HFFc6 (cell line): Measurements from ENCODE around the gene MKLN1. TPM values are rescaled to one million over a fixed set of nuclear protein-coding genes. Genes with fewer than 3 reads are reported as not detected.

Experiments used
- DNase-seq: peaks from one replicate; pipeline ENCODE4 v3.0.0-alpha.2; 2018
- H3K27ac Mint-ChIP-seq: 2 replicates; pipeline ENCODE4 v1.8.0; 2020; ENCODE audit warnings: mild to moderate bottlenecking, mixed read lengths
- H3K27me3 Mint-ChIP-seq: 2 replicates; pipeline ENCODE4 v1.8.0; 2021; ENCODE audit warnings: mild to moderate bottlenecking, moderate library complexity, mixed read lengths; ENCODE audit not compliant: insufficient read depth
- H3K36me3 Mint-ChIP-seq: 2 replicates; pipeline ENCODE4 v1.8.0; 2021; ENCODE audit warnings: low read depth, mixed read lengths
- H3K4me1 Mint-ChIP-seq: 2 replicates; pipeline ENCODE4 v1.8.0; 2020; ENCODE audit warnings: low read depth, mixed read lengths
- H3K4me3 Mint-ChIP-seq: 2 replicates; pipeline ENCODE4 v1.8.0; 2020; ENCODE audit warnings: mild to moderate bottlenecking, moderate library complexity, mixed read lengths
- H3K9me3 Mint-ChIP-seq: 2 replicates; pipeline ENCODE4 v1.8.0; 2020; ENCODE audit warnings: mild to moderate bottlenecking, mixed read lengths
- CTCF ChIP-seq: fragments of 200-600 bp; sonication (generic); IDR thresholded peaks from 2 replicates; pipeline ENCODE4 v1.5.0; 2021; ENCODE audit warnings: antibody characterized with exemption, mild to moderate bottlenecking
- total RNA-seq, 6 experiments: library from RNA; stranded (reverse); fragmentation: NEBNext Ultra II Directional; extraction: Animal tissue kit (Norgen Biotek cat#: 25700); gene quantifications; 2 replicates in 1 of 6; 3 replicates in 5 of 6; pipeline ENCODE4 v1.2.3, GENCODE V29; 2021

MKLN1 gene
- total RNA-seq, 6 experiments from 2014 or later, result 31.9 to 44.7 (median 38.6) TPM

- Mint-ChIP-seq H3K4me3 (no peak overlapping the region), H3K36me3 (peaks cover 48% of the 10 kb centered on the region), H3K27ac (no peak overlapping the region; the same call in 1 of the 2 replicates), H3K27me3 (no peaks in the 10 kb centered on the region), H3K4me1 (peaks cover 7% of the 10 kb centered on the region), H3K9me3 (no peaks in the 10 kb centered on the region; the same call in 1 of the 2 replicates)
- DNase-seq, result no peak
- TF ChIP-seq CTCF, result no peak
Measured at GRCh38 chr7:131401194-131401593, 73.5 kb downstream of the MKLN1 start.

- no peak for TF ChIP-seq CTCF
- Mint-ChIP-seq H3K27ac (no peak overlapping the region), H3K4me1 (peaks cover 13% of the 10 kb centered on the region), H3K27me3 (no peaks in the 10 kb centered on the region), H3K4me3 (no peak overlapping the region), H3K9me3 (no peaks in the 10 kb centered on the region; the same call in 1 of the 2 replicates), H3K36me3 (peaks cover 48% of the 10 kb centered on the region)
- no peak for DNase-seq
Measured at GRCh38 chr7:131403322-131403721, 75.6 kb downstream of the MKLN1 start.

- no peak for DNase-seq
- TF ChIP-seq CTCF, result no peak
- H3K4me3 Mint-ChIP-seq, result no peak overlapping the region
Measured at GRCh38 chr7:131404226-131404911, 76.7 kb downstream of the MKLN1 start.

GRCh38 chr7:131409129-131409766 is 81.6 kb downstream of the MKLN1 start:
- peaks cover 5% of the 10 kb centered on the region for H3K36me3 Mint-ChIP-seq
- no peaks in the 10 kb centered on the region for H3K9me3 Mint-ChIP-seq
- peaks cover 19% of the 10 kb centered on the region for H3K4me1 Mint-ChIP-seq
- no peak overlapping the region for H3K27ac Mint-ChIP-seq
- TF ChIP-seq CTCF, result no peak
- no peaks in the 10 kb centered on the region for H3K27me3 Mint-ChIP-seq
- no peak for DNase-seq
- no peak overlapping the region for H3K4me3 Mint-ChIP-seq

More at GRCh38 chr7:131404226-131404911, 76.7 kb downstream of the MKLN1 start:
- H3K36me3 Mint-ChIP-seq, result peaks cover 41% of the 10 kb centered on the region
- no peaks in the 10 kb centered on the region; the same call in 1 of the 2 replicates for H3K9me3 Mint-ChIP-seq
- H3K27me3 Mint-ChIP-seq, result no peaks in the 10 kb centered on the region
- no peak overlapping the region for H3K27ac Mint-ChIP-seq
- H3K4me1 Mint-ChIP-seq, result peaks cover 18% of the 10 kb centered on the region

- no peak overlapping the region for H3K27ac Mint-ChIP-seq
- peaks cover 19% of the 10 kb centered on the region for H3K4me1 Mint-ChIP-seq
- H3K9me3 Mint-ChIP-seq, result no peaks in the 10 kb centered on the region
- no peaks in the 10 kb centered on the region for H3K27me3 Mint-ChIP-seq
- TF ChIP-seq CTCF, result no peak
- H3K36me3 Mint-ChIP-seq, result peaks cover 5% of the 10 kb centered on the region; the same call in 1 of the 2 replicates
- no peak overlapping the region for H3K4me3 Mint-ChIP-seq
- DNase-seq, result no peak
Measured at GRCh38 chr7:131412031-131412430, 84.4 kb downstream of the MKLN1 start.
